A549 (cell line): ENCODE measurements around the gene TEPSIN. TPM values are rescaled to one million over a fixed set of nuclear protein-coding genes. Genes with fewer than 3 reads are reported as not detected.

ENCODE experiments used
- ATAC-seq, 2 experiments: fragments of 200-7000 bp in 1 of 2; fragments of >200 bp in 1 of 2; cut with Nextera tagmentation in 1 of 2; cut with Tn5 transposase in 1 of 2; 3 replicates each; pipeline versions ENCODE4 v1.8.0 to v1.9.1; 2018 to 2020; ENCODE audit warnings: mild to moderate bottlenecking in 1 of 2, moderate library complexity in 1 of 2
- CTCF ChIA-PET: fragments of 300-600 bp; sonication (Branson Sonifier 250); formaldehyde crosslinking; extraction: SDS; loops from one replicate; lab custom pipeline; 2021; ENCODE audit warnings: antibody characterized with exemption, inconsistent platforms; lab: Yijun Ruan, JAX
- POLR2A ChIA-PET: fragments of 350-600 bp; formaldehyde crosslinking; extraction: SDS; loops from one replicate; lab custom pipeline; 2021; ENCODE audit warnings: antibody characterized with exemption, inconsistent platforms; lab: Yijun Ruan, JAX
- DNase-seq, 2 experiments: peaks; one replicate each; pipeline versions ENCODE4 v3.0.0 to v3.0.0-alpha.2; 2011 to 2016; ENCODE audit warnings: low read depth in 1 of 2, low spot score in 1 of 2
- FAIRE-seq: peaks from 2 replicates; lab custom pipeline; 2011; peaks lifted over from hg19 to GRCh38; lab: Jason Lieb, UNC
- H3K27ac ChIP-seq, 2 experiments: fragments of >200 bp; sonication (Bioruptor Twin); formaldehyde crosslinking; 3 replicates each; pipeline ENCODE4 v1.5.1; 2016 to 2017
- H3K4me1 ChIP-seq: fragments of >200 bp; sonication (Bioruptor Twin); formaldehyde crosslinking; 3 replicates; pipeline ENCODE4 v1.6.1; 2016
- H3K4me2 ChIP-seq: fragments of >200 bp; sonication (Bioruptor Twin); formaldehyde crosslinking; 3 replicates; pipeline ENCODE4 v1.6.1; 2016
- H3K4me3 ChIP-seq: fragments of >200 bp; sonication (Bioruptor Twin); formaldehyde crosslinking; 3 replicates; pipeline ENCODE4 v1.5.1; 2016
- H3K9me3 ChIP-seq: fragments of >200 bp; sonication (Bioruptor Twin); formaldehyde crosslinking; 3 replicates; pipeline ENCODE4 v1.6.1; 2016
- ATOH8 ChIP-seq: fragments of 250-450 bp; sonication (Bioruptor Pico); IDR thresholded peaks from 2 replicates; pipeline ENCODE4 v1.5.0; 2020; ENCODE audit warnings: low read depth, mild to moderate bottlenecking, moderate library complexity
- BHLHE40 ChIP-seq: IDR thresholded peaks from 2 replicates; pipeline ENCODE4 v1.6.1; 2012; ENCODE audit warnings: low read depth, low read length, inconsistent platforms
- CBX8 ChIP-seq: fragments of 200-600 bp; sonication (generic); IDR thresholded peaks from 2 replicates; pipeline ENCODE4 v1.6.1; 2016
- CHD4 ChIP-seq: fragments of 200-600 bp; sonication (generic); IDR thresholded peaks from 2 replicates; pipeline ENCODE4 v1.6.1; 2016; ENCODE audit warnings: antibody characterized with exemption, mild to moderate bottlenecking, borderline replicate concordance
- EHMT2 ChIP-seq: fragments of 200-600 bp; sonication (generic); IDR thresholded peaks from 2 replicates; pipeline ENCODE4 v1.6.1; 2016; ENCODE audit warnings: antibody characterized with exemption, low read depth, mild to moderate bottlenecking, moderate library complexity
- ELK1 ChIP-seq: fragments of 150-350 bp; IDR thresholded peaks from 2 replicates; pipeline ENCODE4 v1.6.1; 2014; ENCODE audit warnings: low read depth, mild to moderate bottlenecking, low read length
- EP300 ChIP-seq, 2 experiments: fragments of >200 bp; sonication (Bioruptor Twin); formaldehyde crosslinking; IDR thresholded peaks; 2 replicates in 1 of 2; 3 replicates in 1 of 2; pipeline ENCODE4 v1.6.1; 2016 to 2017
- GATA3 ChIP-seq: IDR thresholded peaks from 2 replicates; pipeline ENCODE4 v1.6.1; 2012; ENCODE audit warnings: borderline replicate concordance
- HOXA7 ChIP-seq: fragments of 250-450 bp; sonication (Bioruptor Pico); IDR thresholded peaks from 2 replicates; pipeline ENCODE4 v1.5.0; 2020; ENCODE audit warnings: mild to moderate bottlenecking, moderate library complexity
- HOXB13 ChIP-seq: fragments of 250-450 bp; sonication (Bioruptor Pico); IDR thresholded peaks from 2 replicates; pipeline ENCODE4 v1.5.0; 2020; ENCODE audit warnings: low read depth, mild to moderate bottlenecking, moderate library complexity
- MAFK ChIP-seq: fragments of 450-650 bp; IDR thresholded peaks from 2 replicates; pipeline ENCODE4 v1.6.1; 2014; ENCODE audit not compliant: partially characterized antibody
- NPAS2 ChIP-seq: fragments of 250-450 bp; sonication (Bioruptor Pico); IDR thresholded peaks from 2 replicates; pipeline ENCODE4 v1.8.0; 2022; ENCODE audit warnings: mild to moderate bottlenecking, moderate library complexity, borderline replicate concordance
- POLR2A ChIP-seq: IDR thresholded peaks from 2 replicates; pipeline ENCODE4 v1.6.1; 2012; ENCODE audit warnings: mild to moderate bottlenecking, low read length
- RAD21 ChIP-seq, 2 experiments: fragments of >200 bp in 1 of 2; sonication (Bioruptor Twin) in 1 of 2; formaldehyde crosslinking in 1 of 2; IDR thresholded peaks in 1 of 2; conservative IDR thresholded peaks in 1 of 2; 2 replicates in 1 of 2; 3 replicates in 1 of 2; pipeline ENCODE4 v1.6.1; 2012 to 2018; ENCODE audit warnings: inconsistent platforms in 1 of 2
- RCOR1 ChIP-seq: fragments of 150-350 bp; IDR thresholded peaks from 2 replicates; pipeline ENCODE4 v1.6.1; 2014; ENCODE audit warnings: antibody characterized with exemption, low read length, low read depth
- REST ChIP-seq: fragments of 200-600 bp; sonication (generic); IDR thresholded peaks from 2 replicates; pipeline ENCODE4 v1.6.1; 2016; ENCODE audit warnings: antibody characterized with exemption, mild to moderate bottlenecking, moderate library complexity
- SREBF2 ChIP-seq: fragments of 450-650 bp; IDR thresholded peaks from 2 replicates; pipeline ENCODE4 v1.6.1; 2014; ENCODE audit warnings: mild to moderate bottlenecking, moderate library complexity
- TFCP2L1 ChIP-seq: fragments of 250-450 bp; sonication (Bioruptor Pico); IDR thresholded peaks from 2 replicates; pipeline ENCODE4 v1.5.0; 2021; ENCODE audit warnings: mild to moderate bottlenecking
- ZNF302 ChIP-seq: fragments of 250-450 bp; sonication (Bioruptor Pico); IDR thresholded peaks from 2 replicates; pipeline ENCODE4 v1.9.0; 2021; ENCODE audit warnings: inconsistent platforms, mild to moderate bottlenecking, moderate library complexity
- ZSCAN20 ChIP-seq: fragments of 250-450 bp; sonication (Bioruptor Pico); IDR thresholded peaks from 2 replicates; pipeline ENCODE4 v1.8.0; 2022; ENCODE audit warnings: mild to moderate bottlenecking, moderate library complexity
- WGBS: methylation state at CpG from one replicate; pipeline ENCODE4 v1.1.6; 2017; ENCODE audit errors: missing lambda C conversion rate; 5-methylcytosine and 5-hydroxymethylcytosine counted together
- polyA plus RNA-seq, 4 experiments: library from polyadenylated mRNA; depleted of rRNA in 3 of 4; stranded (reverse); fragments of >200 nt; fragmentation: RNase III in 1 of 4; extraction: RNeasy Plus Mini Kit Qiagen cat#74134 plus additional on column Dnase treatment in 1 of 4; gene quantifications; 2 replicates in 3 of 4; 3 replicates in 1 of 4; pipeline ENCODE4 v1.2.3, GENCODE V29; 2011 to 2017

Gene TEPSIN
- polyA plus RNA-seq, 2 of the 4 experiments (the other 2 are of a cell fraction): 12.5 to 31.3 TPM

- Histone ChIP-seq H3K4me3 (no peak overlapping the region), H3K4me2 (no peak overlapping the region), H3K4me1 (no peaks in the 10 kb centered on the region), H3K27ac (no peak overlapping the region), H3K9me3 (no peaks in the 10 kb centered on the region)
- 96% methylated on average over 18 of the region's 18 CpGs for WGBS
- DNase-seq (no peak), FAIRE-seq (no peak), ATAC-seq (no peak)
- no peak for TF ChIP-seq BHLHE40
- TF ChIP-seq ELK1: no peak
- no peak for TF ChIP-seq RCOR1
- no peak for TF ChIP-seq EHMT2
- no peak for TF ChIP-seq TFCP2L1 (CRISPR knock-in tag)
- no peak for TF ChIP-seq RAD21 (conservative IDR thresholded peaks at IDR 0.05 in 1 of 2, IDR thresholded peaks at IDR 0.05 in 1 of 2)
- TF ChIP-seq POLR2A: no peak
- TF ChIP-seq NPAS2 (CRISPR knock-in tag): no peak
- no peak for TF ChIP-seq ATOH8
- no peak for TF ChIP-seq HOXA7 (CRISPR knock-in tag)
- POLR2A ChIA-PET: no interaction called here
- CTCF ChIA-PET: interaction anchor here (1.0 to 15.4 kb wide), 3 partner anchors 13 to 207 kb away, joined by 3 to 129 read pairs (median 16); no protein-coding TSS in a partner anchor
Measured at GRCh38 chr17:81277421-81277820, 38.6 kb upstream of the TEPSIN start.

GRCh38 chr17:81276781-81277180, 37.9 kb upstream of the TEPSIN start:
- Histone ChIP-seq H3K27ac (no peak overlapping the region), H3K9me3 (no peaks in the 10 kb centered on the region), H3K4me3 (no peak overlapping the region), H3K4me2 (no peak overlapping the region), H3K4me1 (no peaks in the 10 kb centered on the region)
- WGBS: 97% methylated on average over 10 of the region's 11 CpGs
- ATAC-seq: no peak
- TF ChIP-seq SREBF2: no peak
- no peak for TF ChIP-seq NPAS2 (CRISPR knock-in tag)
- TF ChIP-seq HOXB13 (CRISPR knock-in tag): no peak
- TF ChIP-seq CHD4: no peak
- no peak for DNase-seq
- ChIA-PET POLR2A (no interaction called here), CTCF (interaction anchor here (1.0 to 15.4 kb wide), 2 partner anchors 19 to 208 kb away, joined by 3 to 129 read pairs; no protein-coding TSS in a partner anchor)
- FAIRE-seq: no peak

- WGBS: 94% methylated on average over 14 of the region's 14 CpGs
- CTCF ChIA-PET: interaction anchor here (1.2 to 15.4 kb wide), 4 partner anchors 17 to 131 kb away, joined by 3 to 129 read pairs (median 4); no protein-coding TSS in a partner anchor
- Histone ChIP-seq H3K27ac (no peak overlapping the region), H3K4me3 (no peak overlapping the region), H3K4me1 (no peaks in the 10 kb centered on the region), H3K9me3 (no peaks in the 10 kb centered on the region), H3K4me2 (no peak overlapping the region)
- POLR2A ChIA-PET: no interaction called here
- DNase-seq: no peak
- no peak for ATAC-seq
- TF ChIP-seq REST (no peak), MAFK (no peak), CBX8 (no peak), POLR2A (no peak), ZNF302 (no peak), EP300 (IDR thresholded peaks at IDR 0.05) (no peak), ZSCAN20 (CRISPR knock-in tag) (no peak), HOXA7 (CRISPR knock-in tag) (no peak), GATA3 (no peak)
- FAIRE-seq: no peak
Measured at GRCh38 chr17:81274471-81274855, 35.6 kb upstream of the TEPSIN start.
